HEK293 (cell line): ENCODE data around the gene EIF1B.

ENCODE experiments used
- CTCF ChIP-seq: fragments of 450-650 bp; formaldehyde crosslinking; IDR thresholded peaks from 2 replicates; pipeline ENCODE4 v1.5.1; 2016; ENCODE audit warnings: missing biosample characterization, missing genetic modification characterization
- HIC1 ChIP-seq: fragments of 450-650 bp; formaldehyde crosslinking; IDR thresholded peaks from 2 replicates; pipeline ENCODE4 v1.5.1; 2016; ENCODE audit warnings: missing biosample characterization, missing genetic modification characterization
- REST ChIP-seq: fragments of 450-650 bp; formaldehyde crosslinking; IDR thresholded peaks from 2 replicates; pipeline ENCODE4 v1.5.1; 2016; ENCODE audit warnings: missing biosample characterization, missing genetic modification characterization
- ZBTB1 ChIP-seq: fragments of 450-650 bp; formaldehyde crosslinking; IDR thresholded peaks from 2 replicates; pipeline ENCODE4 v1.5.1; 2016; ENCODE audit warnings: missing biosample characterization, missing genetic modification characterization
- ZBTB49 ChIP-seq: fragments of 450-650 bp; formaldehyde crosslinking; IDR thresholded peaks from 2 replicates; pipeline ENCODE4 v1.5.1; 2016; ENCODE audit warnings: missing biosample characterization, missing genetic modification characterization, low read depth
- ZNF114 ChIP-seq: fragments of 450-650 bp; formaldehyde crosslinking; IDR thresholded peaks from 2 replicates; pipeline ENCODE4 v1.5.0; 2017; ENCODE audit warnings: missing biosample characterization, missing genetic modification characterization
- ZNF133 ChIP-seq: fragments of 450-650 bp; formaldehyde crosslinking; IDR thresholded peaks from 2 replicates; pipeline ENCODE4 v1.5.1; 2016; ENCODE audit warnings: missing biosample characterization, missing genetic modification characterization
- ZNF274 ChIP-seq, 2 experiments: fragments of 200-500 bp in 1 of 2; fragments of 450-650 bp in 1 of 2; sonication (Bioruptor generic) in 1 of 2; formaldehyde crosslinking in 1 of 2; IDR thresholded peaks; 2 replicates each; pipeline versions ENCODE4 v1.5.1 to v1.6.1; 2014 to 2016; ENCODE audit warnings: borderline replicate concordance in 1 of 2, inconsistent platforms in 1 of 2, low read length in 1 of 2, missing biosample characterization in 1 of 2, missing genetic modification characterization in 1 of 2
- ZNF311 ChIP-seq: fragments of 450-650 bp; formaldehyde crosslinking; IDR thresholded peaks from 2 replicates; pipeline ENCODE4 v1.5.1; 2017; ENCODE audit warnings: missing biosample characterization, missing genetic modification characterization, borderline replicate concordance
- ZNF670 ChIP-seq: fragments of 450-650 bp; formaldehyde crosslinking; IDR thresholded peaks from 2 replicates; pipeline ENCODE4 v1.5.1; 2016; ENCODE audit warnings: missing biosample characterization, missing genetic modification characterization, low read depth
- ZNF792 ChIP-seq: fragments of 450-650 bp; formaldehyde crosslinking; IDR thresholded peaks from 2 replicates; pipeline ENCODE4 v1.5.1; 2016; ENCODE audit warnings: missing biosample characterization, missing genetic modification characterization
- ZNF837 ChIP-seq: fragments of 450-650 bp; formaldehyde crosslinking; IDR thresholded peaks from 2 replicates; pipeline ENCODE4 v1.5.1; 2016; ENCODE audit warnings: missing biosample characterization, missing genetic modification characterization

- TF ChIP-seq CTCF: no peak
- TF ChIP-seq REST (tag by site-specific recombination): no peak
- no peak for TF ChIP-seq ZNF670 (tag by site-specific recombination)
- no peak for TF ChIP-seq ZBTB1
- no peak for TF ChIP-seq ZNF133 (tag by site-specific recombination)
- TF ChIP-seq ZNF792 (tag by site-specific recombination): no peak
- no peak for TF ChIP-seq ZNF274 (IDR thresholded peaks at IDR 0.05; ENCODE audit: low read length)
- no peak for TF ChIP-seq ZNF274 (tag by site-specific recombination; IDR thresholded peaks at IDR 0.05; ENCODE audit: borderline replicate concordance)
- TF ChIP-seq ZBTB49 (tag by site-specific recombination): no peak
- TF ChIP-seq ZNF114: no peak
- TF ChIP-seq HIC1: no peak
- no peak for TF ChIP-seq ZNF837
- TF ChIP-seq ZNF311 (tag by site-specific recombination): no peak
Measured at GRCh38 chr3:40324621-40325020, 15.1 kb downstream of the EIF1B start.
